Measurements from ENCODE around the gene NCOA7.
"Not testable (repeated sequence)": the region's sequence is repeated elsewhere in the genome, so short reads cannot be mapped to it uniquely, and the experiment has no call there.

NCOA7 gene

GRCh38 chr6:125846292-125847024, 55.7 kb downstream of the NCOA7 start:
- H3K36me3 ChIP-seq (replicated peaks; ENCODE audit: insufficient read depth, low read length) = no peaks in the 10 kb centered on the region

GRCh38 chr6:125848286-125848685, 57.5 kb downstream of the NCOA7 start:
- not testable (repeated sequence) for DNase-seq; H3K9me2 ChIP-seq (replicated peaks; ENCODE audit: insufficient read depth, low read length); H3K36me3 ChIP-seq (replicated peaks; ENCODE audit: insufficient read depth, low read length); H3K27ac ChIP-seq (ENCODE audit: low read length); H3K9me3 ChIP-seq (replicated peaks; ENCODE audit: insufficient read depth, low read length); H3K9ac ChIP-seq (ENCODE audit: low read length); H3K79me2 ChIP-seq (ENCODE audit: low read length); H2AFZ ChIP-seq (ENCODE audit: low read length); H3K4me2 ChIP-seq (ENCODE audit: low read depth, low read length); H3K4me3 ChIP-seq (ENCODE audit: low read length); H3K4me1 ChIP-seq (ENCODE audit: low read length); H3K27me3 ChIP-seq (replicated peaks; ENCODE audit: insufficient read depth, low read length); H3F3A ChIP-seq (ENCODE audit: insufficient read depth, low read length); H4K20me1 ChIP-seq (ENCODE audit: insufficient read depth, low read length)

More at GRCh38 chr6:125846292-125847024, 55.7 kb downstream of the NCOA7 start:
- no peak overlapping the region for H3K27ac ChIP-seq (ENCODE audit: low read length)
- H4K20me1 ChIP-seq (ENCODE audit: insufficient read depth, low read length) = no peaks in the 10 kb centered on the region
- H3K79me2 ChIP-seq (ENCODE audit: low read length) = no peaks in the 10 kb centered on the region
- no peak overlapping the region for H3K4me3 ChIP-seq (ENCODE audit: low read length)
- H3K27me3 ChIP-seq (replicated peaks; ENCODE audit: insufficient read depth, low read length) = no peaks in the 10 kb centered on the region
- no peak for TF ChIP-seq CTCF (IDR thresholded peaks at IDR 0.05; ENCODE audit: low read length)
- TF ChIP-seq EZH2phosphoT487 (IDR thresholded peaks at IDR 0.05; ENCODE audit: low read length) = no peak
- TF ChIP-seq EZH2 (optimal IDR thresholded peaks at IDR 0.05; ENCODE audit: low read depth, low read length) = no peak
- no peaks in the 10 kb centered on the region for H3F3A ChIP-seq (ENCODE audit: insufficient read depth, low read length)
- H3K9me2 ChIP-seq (replicated peaks; ENCODE audit: insufficient read depth, low read length) = no peaks in the 10 kb centered on the region
- H3K9me3 ChIP-seq (replicated peaks; ENCODE audit: insufficient read depth, low read length) = no peaks in the 10 kb centered on the region
- no peak overlapping the region for H3K9ac ChIP-seq (ENCODE audit: low read length)
- H3K4me2 ChIP-seq (ENCODE audit: low read depth, low read length) = no peak overlapping the region
- DNase-seq = no peak
- H2AFZ ChIP-seq (ENCODE audit: low read length) = no peak overlapping the region
- no peaks in the 10 kb centered on the region for H3K4me1 ChIP-seq (ENCODE audit: low read length)

GRCh38 chr6:125850361-125850760, 59.6 kb downstream of the NCOA7 start:
- Histone ChIP-seq H3K9ac (ENCODE audit: low read length) (no peak overlapping the region), H3K27me3 (replicated peaks; ENCODE audit: insufficient read depth, low read length) (no peaks in the 10 kb centered on the region), H3K36me3 (replicated peaks; ENCODE audit: insufficient read depth, low read length) (no peaks in the 10 kb centered on the region), H2AFZ (ENCODE audit: low read length) (no peak overlapping the region), H3K4me2 (ENCODE audit: low read depth, low read length) (no peak overlapping the region), H3K79me2 (ENCODE audit: low read length) (no peaks in the 10 kb centered on the region), H3K9me3 (replicated peaks; ENCODE audit: insufficient read depth, low read length) (no peaks in the 10 kb centered on the region), H4K20me1 (ENCODE audit: insufficient read depth, low read length) (no peaks in the 10 kb centered on the region), H3K4me3 (ENCODE audit: low read length) (no peak overlapping the region), H3K27ac (ENCODE audit: low read length) (no peak overlapping the region), H3F3A (ENCODE audit: insufficient read depth, low read length) (no peaks in the 10 kb centered on the region), H3K9me2 (replicated peaks; ENCODE audit: insufficient read depth, low read length) (no peaks in the 10 kb centered on the region), H3K4me1 (ENCODE audit: low read length) (no peaks in the 10 kb centered on the region)
- DNase-seq = no peak
- TF ChIP-seq EZH2phosphoT487 (IDR thresholded peaks at IDR 0.05; ENCODE audit: low read length) (no peak), CTCF (IDR thresholded peaks at IDR 0.05; ENCODE audit: low read length) (no peak), EZH2 (optimal IDR thresholded peaks at IDR 0.05; ENCODE audit: low read depth, low read length) (no peak)

- H3K79me2 ChIP-seq (ENCODE audit: low read length) = no peaks in the 10 kb centered on the region
- H3K27ac ChIP-seq (ENCODE audit: low read length) = no peak overlapping the region
- no peaks in the 10 kb centered on the region for H3K36me3 ChIP-seq (replicated peaks; ENCODE audit: insufficient read depth, low read length)
- no peak overlapping the region for H2AFZ ChIP-seq (ENCODE audit: low read length)
- no peak overlapping the region for H3K4me2 ChIP-seq (ENCODE audit: low read depth, low read length)
- no peaks in the 10 kb centered on the region for H4K20me1 ChIP-seq (ENCODE audit: insufficient read depth, low read length)
- H3F3A ChIP-seq (ENCODE audit: insufficient read depth, low read length) = no peaks in the 10 kb centered on the region
- TF ChIP-seq EZH2phosphoT487 (IDR thresholded peaks at IDR 0.05; ENCODE audit: low read length) (no peak), EZH2 (optimal IDR thresholded peaks at IDR 0.05; ENCODE audit: low read depth, low read length) (no peak), CTCF (IDR thresholded peaks at IDR 0.05; ENCODE audit: low read length) (no peak)
- no peaks in the 10 kb centered on the region for H3K9me3 ChIP-seq (replicated peaks; ENCODE audit: insufficient read depth, low read length)
- no peaks in the 10 kb centered on the region for H3K9me2 ChIP-seq (replicated peaks; ENCODE audit: insufficient read depth, low read length)
- no peak overlapping the region for H3K4me3 ChIP-seq (ENCODE audit: low read length)
- H3K4me1 ChIP-seq (ENCODE audit: low read length) = no peaks in the 10 kb centered on the region
- H3K9ac ChIP-seq (ENCODE audit: low read length) = no peak overlapping the region
- DNase-seq = no peak
- no peaks in the 10 kb centered on the region for H3K27me3 ChIP-seq (replicated peaks; ENCODE audit: insufficient read depth, low read length)
Measured at GRCh38 chr6:125852587-125852986, 61.8 kb downstream of the NCOA7 start.

All from MM.1S (cell line).